Parathyroid adenoma (tissue), 2 donors: ENCODE data around the gene CLCA4.

Source experiments
- H2AFZ ChIP-seq: fragments of 300-600 bp; sonication (generic); one replicate; pipeline ENCODE4 v1.7.0; 2017; ENCODE audit warnings: antibody characterized with exemption, mild to moderate bottlenecking
- H3K27ac ChIP-seq: fragments of 300-600 bp; sonication (generic); one replicate; pipeline ENCODE4 v1.7.0; 2017
- H3K27me3 ChIP-seq: fragments of 300-600 bp; sonication (generic); one replicate; pipeline ENCODE4 v1.7.0; 2017; ENCODE audit warnings: low read length; ENCODE audit not compliant: control insufficient read depth, insufficient read depth
- H3K36me3 ChIP-seq: fragments of 300-600 bp; sonication (generic); one replicate; pipeline ENCODE4 v1.7.0; 2017; ENCODE audit warnings: low read length; ENCODE audit not compliant: control insufficient read depth, insufficient read depth
- H3K4me1 ChIP-seq: fragments of 300-600 bp; sonication (generic); one replicate; pipeline ENCODE4 v1.7.0; 2017; ENCODE audit warnings: control low read depth
- H3K4me2 ChIP-seq: fragments of 300-600 bp; sonication (generic); one replicate; pipeline ENCODE4 v1.7.0; 2017; ENCODE audit warnings: low read length
- H3K4me3 ChIP-seq: fragments of 300-600 bp; sonication (generic); one replicate; pipeline ENCODE4 v1.7.0; 2017; ENCODE audit warnings: low read depth, low read length
- H3K79me2 ChIP-seq: fragments of 300-600 bp; sonication (generic); one replicate; pipeline ENCODE4 v1.7.0; 2017; ENCODE audit warnings: control low read depth
- H3K9ac ChIP-seq: fragments of 300-600 bp; sonication (generic); one replicate; pipeline ENCODE4 v1.7.0; 2017; ENCODE audit warnings: mild to moderate bottlenecking
- H3K9me3 ChIP-seq: fragments of 300-600 bp; sonication (generic); one replicate; pipeline ENCODE4 v1.7.0; 2017; ENCODE audit warnings: low read length; ENCODE audit not compliant: control insufficient read depth
- CTCF ChIP-seq: fragments of 300-600 bp; sonication (generic); IDR thresholded peaks from one replicate; pipeline ENCODE4 v1.7.0; 2017; ENCODE audit warnings: antibody characterized with exemption, mild to moderate bottlenecking
- donor health status: primary hyperparathyroidism.

Gene CLCA4

GRCh38 chr1:86616871-86617270 is 70.0 kb downstream of the CLCA4 start:
- no peaks in the 10 kb centered on the region for H3K4me1 ChIP-seq
- no peaks in the 10 kb centered on the region for H3K36me3 ChIP-seq
- no peak overlapping the region for H2AFZ ChIP-seq
- H3K9ac ChIP-seq = no peak overlapping the region
- H3K4me3 ChIP-seq = no peak overlapping the region
- H3K4me2 ChIP-seq = no peak overlapping the region
- H3K79me2 ChIP-seq = no peaks in the 10 kb centered on the region
- no peak for TF ChIP-seq CTCF
- no peaks in the 10 kb centered on the region for H3K9me3 ChIP-seq
- H3K27ac ChIP-seq = no peak overlapping the region
- H3K27me3 ChIP-seq = no peaks in the 10 kb centered on the region

DNA sequence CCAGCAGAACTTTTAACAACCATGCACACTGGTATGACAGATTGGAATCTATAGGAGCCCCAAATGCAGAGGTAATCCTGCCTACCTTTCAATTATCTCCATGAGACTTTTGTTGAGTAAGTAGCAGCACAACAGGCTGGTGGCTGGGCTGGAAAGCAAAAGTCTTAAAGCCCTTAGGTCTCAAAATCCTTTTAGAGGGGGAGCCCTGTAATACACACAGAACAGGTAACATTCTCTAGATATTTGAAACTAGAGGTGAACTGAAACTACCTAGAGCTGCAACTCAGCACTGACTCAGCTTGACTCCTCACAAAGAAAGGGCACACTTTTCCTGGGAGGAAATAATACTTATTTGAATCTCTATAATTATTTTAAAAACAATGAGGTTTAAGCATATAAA is 71.5 kb downstream of the CLCA4 start:
- Histone ChIP-seq H3K79me2 (no peaks in the 10 kb centered on the region), H2AFZ (no peak overlapping the region), H3K4me2 (no peak overlapping the region), H3K27ac (no peak overlapping the region), H3K9me3 (no peaks in the 10 kb centered on the region), H3K4me3 (no peak overlapping the region), H3K9ac (no peak overlapping the region), H3K27me3 (no peaks in the 10 kb centered on the region), H3K4me1 (no peaks in the 10 kb centered on the region), H3K36me3 (no peaks in the 10 kb centered on the region)
- no peak for TF ChIP-seq CTCF

DNA sequence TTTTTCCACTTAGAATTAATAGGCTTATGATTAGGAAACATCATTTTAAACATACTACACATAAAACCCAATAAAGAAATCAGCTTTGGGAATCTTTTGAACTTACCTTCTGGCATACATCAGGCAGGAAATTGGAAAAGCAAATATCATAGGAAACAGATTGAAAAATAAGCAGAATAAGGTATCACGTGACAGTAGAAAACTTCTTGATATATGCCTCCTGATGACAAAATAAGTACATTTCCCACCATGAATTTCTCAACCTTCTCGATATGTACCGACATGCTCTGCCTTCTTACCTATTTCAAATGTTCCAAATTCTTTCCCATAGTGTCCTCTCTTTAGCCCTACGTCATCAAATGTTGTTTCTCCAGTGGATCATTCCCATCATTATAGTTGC is 72.4 kb downstream of the CLCA4 start:
- no peaks in the 10 kb centered on the region for H3K27me3 ChIP-seq
- no peak overlapping the region for H3K4me3 ChIP-seq
- H3K9ac ChIP-seq = no peak overlapping the region
- no peak overlapping the region for H3K4me2 ChIP-seq
- TF ChIP-seq CTCF = no peak
- H3K27ac ChIP-seq = no peak overlapping the region
- H3K36me3 ChIP-seq = no peaks in the 10 kb centered on the region
- H3K79me2 ChIP-seq = no peaks in the 10 kb centered on the region
- H3K4me1 ChIP-seq = no peaks in the 10 kb centered on the region
- no peak overlapping the region for H2AFZ ChIP-seq
- H3K9me3 ChIP-seq = no peaks in the 10 kb centered on the region

GRCh38 chr1:86621286-86621685 is 74.4 kb downstream of the CLCA4 start:
- H3K4me2 ChIP-seq = no peak overlapping the region
- no peaks in the 10 kb centered on the region for H3K27me3 ChIP-seq
- no peaks in the 10 kb centered on the region for H3K36me3 ChIP-seq
- no peak overlapping the region for H3K9ac ChIP-seq
- H3K4me3 ChIP-seq = no peak overlapping the region
- no peak overlapping the region for H2AFZ ChIP-seq
- no peak for TF ChIP-seq CTCF
- no peak overlapping the region for H3K27ac ChIP-seq
- H3K4me1 ChIP-seq = no peaks in the 10 kb centered on the region
- H3K79me2 ChIP-seq = no peaks in the 10 kb centered on the region
- no peaks in the 10 kb centered on the region for H3K9me3 ChIP-seq
